GM06990 (cell line): ENCODE measurements around the gene BAG5.

Experiments used
- DNase-seq: peaks from one replicate; pipeline ENCODE4 v3.0.0-alpha.2; 2011; ENCODE audit not compliant: insufficient read length; ENCODE audit errors: extremely low read depth
- H3K27me3 ChIP-seq: replicated peaks from 2 replicates; pipeline ENCODE4 v1.6.0; 2011; ENCODE audit warnings: low read length; ENCODE audit not compliant: control insufficient read depth, insufficient read depth
- H3K36me3 ChIP-seq: 2 replicates; pipeline ENCODE4 v1.5.1; 2011; ENCODE audit warnings: low read length; ENCODE audit not compliant: control insufficient read depth, insufficient read depth
- H3K4me3 ChIP-seq: replicated peaks from 2 replicates; pipeline ENCODE4 v1.5.1; 2011; ENCODE audit warnings: low read depth, mild to moderate bottlenecking, control low read depth, low read length
- CTCF ChIP-seq: IDR thresholded peaks from 2 replicates; pipeline ENCODE4 v1.5.1; 2011; ENCODE audit warnings: low read length, control low read depth, mild to moderate bottlenecking, inconsistent platforms; ENCODE audit not compliant: insufficient read depth, poor library complexity, severe bottlenecking

The BAG5 gene

GRCh38 chr14:103555559-103556337, 6.7 kb downstream of the BAG5 start:
- TF ChIP-seq CTCF = no peak
- H3K36me3 ChIP-seq = peaks cover 10% of the 10 kb centered on the region
- H3K27me3 ChIP-seq = no peaks in the 10 kb centered on the region
- no peak for DNase-seq
- H3K4me3 ChIP-seq = no peak overlapping the region

GRCh38 chr14:103552846-103553210, 9.6 kb downstream of the BAG5 start:
- TF ChIP-seq CTCF = no peak
- Histone ChIP-seq H3K36me3 (no peaks in the 10 kb centered on the region), H3K4me3 (no peak overlapping the region), H3K27me3 (no peaks in the 10 kb centered on the region)
- no peak for DNase-seq

- Histone ChIP-seq H3K27me3 (no peaks in the 10 kb centered on the region), H3K36me3 (no peaks in the 10 kb centered on the region), H3K4me3 (no peak overlapping the region)
- TF ChIP-seq CTCF = no peak
- no peak for DNase-seq
These were observed 10.2 kb downstream of the BAG5 start for GRCh38 chr14:103552011-103552845.

- DNase-seq = no peak
- Histone ChIP-seq H3K27me3 (no peaks in the 10 kb centered on the region), H3K4me3 (no peak overlapping the region), H3K36me3 (no peaks in the 10 kb centered on the region)
- TF ChIP-seq CTCF = no peak
These were observed 11.1 kb downstream of the BAG5 start for GRCh38 chr14:103551338-103551762.

GRCh38 chr14:103550451-103551337, 11.8 kb downstream of the BAG5 start:
- no peak for TF ChIP-seq CTCF
- no peak for DNase-seq
- Histone ChIP-seq H3K27me3 (no peaks in the 10 kb centered on the region), H3K4me3 (no peak overlapping the region), H3K36me3 (no peaks in the 10 kb centered on the region)
